ENCODE data around the gene ZNF57. TPM values are rescaled to one million over a fixed set of nuclear protein-coding genes. Genes with fewer than 3 reads are reported as not detected.
"Not testable (repeated sequence)": the region's sequence is repeated elsewhere in the genome, so short reads cannot be mapped to it uniquely, and the experiment has no call there.

Gene ZNF57
- total and polyA plus RNA-seq, 2 experiments from 2014 or later, result 6.4 to 10.8 TPM

DNA sequence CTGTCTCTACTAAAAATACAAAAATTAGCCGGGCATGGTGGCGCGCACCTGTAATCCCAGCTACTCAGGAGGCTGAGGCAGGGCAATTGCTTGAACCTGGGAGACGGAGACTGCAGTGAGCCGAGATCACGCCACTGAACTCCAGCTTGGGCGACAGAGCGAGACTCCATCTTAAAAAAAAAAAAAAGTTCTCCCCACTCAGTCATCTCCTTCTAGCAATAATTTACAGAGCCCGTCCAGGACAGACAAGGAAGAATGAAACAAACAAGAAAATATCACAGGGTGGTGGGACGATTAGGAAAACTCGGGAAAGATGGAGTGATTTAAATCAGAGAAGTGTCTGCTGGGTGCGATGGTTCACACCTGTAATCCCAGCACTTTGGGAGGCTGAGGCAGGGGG, 62.9 kb downstream of the ZNF57 start:
- ATAC-seq, result not testable (repeated sequence)

DNA sequence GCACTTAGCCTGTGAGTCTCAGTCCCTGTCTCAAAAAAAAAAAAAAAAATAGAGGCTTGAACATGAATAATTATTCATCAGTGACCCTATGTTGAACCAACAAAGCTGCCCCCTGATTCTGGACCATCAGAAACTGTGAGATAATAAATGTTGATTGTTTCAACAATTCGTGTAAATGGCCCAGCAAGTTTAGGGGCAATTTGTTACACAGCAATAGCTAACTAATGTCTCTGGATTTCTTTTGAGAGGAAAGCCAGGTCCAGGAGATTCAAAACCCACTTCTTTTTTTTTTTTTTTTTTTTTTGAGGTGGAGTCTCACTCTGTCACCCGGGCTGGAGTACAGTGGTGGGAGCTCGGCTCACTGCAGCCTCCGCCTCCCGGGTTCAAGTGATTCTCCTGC, 64.1 kb downstream of the ZNF57 start:
- Mint-ChIP-seq H3K27ac (no peak overlapping the region), H3K4me3 (no peak overlapping the region)
- TF ChIP-seq ZNF114 (CRISPR knock-in tag; IDR thresholded peaks at IDR 0.05) (no peak), EZH2phosphoT487 (IDR thresholded peaks at IDR 0.05; ENCODE audit: unreplicated experiment) (no peak), EZH2 (IDR thresholded peaks at IDR 0.05; ENCODE audit: low read depth, unreplicated experiment) (no peak), STAT1 (IDR thresholded peaks at IDR 0.05; ENCODE audit: unreplicated experiment) (no peak), NANOG (IDR thresholded peaks at IDR 0.05; ENCODE audit: borderline replicate concordance) (no peak), ZNF331 (CRISPR knock-in tag; IDR thresholded peaks at IDR 0.05; ENCODE audit: low read depth) (no peak), POLR2AphosphoS5 (IDR thresholded peaks at IDR 0.05; ENCODE audit: low read depth) (no peak), CREB1 (CRISPR knock-in tag; IDR thresholded peaks at IDR 0.05; ENCODE audit: low read depth) (no peak)
- TF ChIP-seq, protein P1, sequence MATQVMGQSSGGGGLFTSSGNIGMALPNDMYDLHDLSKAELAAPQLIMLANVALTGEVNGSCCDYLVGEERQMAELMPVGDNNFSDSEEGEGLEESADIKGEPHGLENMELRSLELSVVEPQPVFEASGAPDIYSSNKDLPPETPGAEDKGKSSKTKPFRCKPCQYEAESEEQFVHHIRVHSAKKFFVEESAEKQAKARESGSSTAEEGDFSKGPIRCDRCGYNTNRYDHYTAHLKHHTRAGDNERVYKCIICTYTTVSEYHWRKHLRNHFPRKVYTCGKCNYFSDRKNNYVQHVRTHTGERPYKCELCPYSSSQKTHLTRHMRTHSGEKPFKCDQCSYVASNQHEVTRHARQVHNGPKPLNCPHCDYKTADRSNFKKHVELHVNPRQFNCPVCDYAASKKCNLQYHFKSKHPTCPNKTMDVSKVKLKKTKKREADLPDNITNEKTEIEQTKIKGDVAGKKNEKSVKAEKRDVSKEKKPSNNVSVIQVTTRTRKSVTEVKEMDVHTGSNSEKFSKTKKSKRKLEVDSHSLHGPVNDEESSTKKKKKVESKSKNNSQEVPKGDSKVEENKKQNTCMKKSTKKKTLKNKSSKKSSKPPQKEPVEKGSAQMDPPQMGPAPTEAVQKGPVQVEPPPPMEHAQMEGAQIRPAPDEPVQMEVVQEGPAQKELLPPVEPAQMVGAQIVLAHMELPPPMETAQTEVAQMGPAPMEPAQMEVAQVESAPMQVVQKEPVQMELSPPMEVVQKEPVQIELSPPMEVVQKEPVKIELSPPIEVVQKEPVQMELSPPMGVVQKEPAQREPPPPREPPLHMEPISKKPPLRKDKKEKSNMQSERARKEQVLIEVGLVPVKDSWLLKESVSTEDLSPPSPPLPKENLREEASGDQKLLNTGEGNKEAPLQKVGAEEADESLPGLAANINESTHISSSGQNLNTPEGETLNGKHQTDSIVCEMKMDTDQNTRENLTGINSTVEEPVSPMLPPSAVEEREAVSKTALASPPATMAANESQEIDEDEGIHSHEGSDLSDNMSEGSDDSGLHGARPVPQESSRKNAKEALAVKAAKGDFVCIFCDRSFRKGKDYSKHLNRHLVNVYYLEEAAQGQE (IDR thresholded peaks at IDR 0.05; ENCODE audit: unreplicated experiment), result no peak
- TF ChIP-seq, protein P2, sequence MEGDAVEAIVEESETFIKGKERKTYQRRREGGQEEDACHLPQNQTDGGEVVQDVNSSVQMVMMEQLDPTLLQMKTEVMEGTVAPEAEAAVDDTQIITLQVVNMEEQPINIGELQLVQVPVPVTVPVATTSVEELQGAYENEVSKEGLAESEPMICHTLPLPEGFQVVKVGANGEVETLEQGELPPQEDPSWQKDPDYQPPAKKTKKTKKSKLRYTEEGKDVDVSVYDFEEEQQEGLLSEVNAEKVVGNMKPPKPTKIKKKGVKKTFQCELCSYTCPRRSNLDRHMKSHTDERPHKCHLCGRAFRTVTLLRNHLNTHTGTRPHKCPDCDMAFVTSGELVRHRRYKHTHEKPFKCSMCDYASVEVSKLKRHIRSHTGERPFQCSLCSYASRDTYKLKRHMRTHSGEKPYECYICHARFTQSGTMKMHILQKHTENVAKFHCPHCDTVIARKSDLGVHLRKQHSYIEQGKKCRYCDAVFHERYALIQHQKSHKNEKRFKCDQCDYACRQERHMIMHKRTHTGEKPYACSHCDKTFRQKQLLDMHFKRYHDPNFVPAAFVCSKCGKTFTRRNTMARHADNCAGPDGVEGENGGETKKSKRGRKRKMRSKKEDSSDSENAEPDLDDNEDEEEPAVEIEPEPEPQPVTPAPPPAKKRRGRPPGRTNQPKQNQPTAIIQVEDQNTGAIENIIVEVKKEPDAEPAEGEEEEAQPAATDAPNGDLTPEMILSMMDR (conservative IDR thresholded peaks at IDR 0.05; ENCODE audit: low read depth in 2 of 2), result no peak
- TF ChIP-seq, protein P3, sequence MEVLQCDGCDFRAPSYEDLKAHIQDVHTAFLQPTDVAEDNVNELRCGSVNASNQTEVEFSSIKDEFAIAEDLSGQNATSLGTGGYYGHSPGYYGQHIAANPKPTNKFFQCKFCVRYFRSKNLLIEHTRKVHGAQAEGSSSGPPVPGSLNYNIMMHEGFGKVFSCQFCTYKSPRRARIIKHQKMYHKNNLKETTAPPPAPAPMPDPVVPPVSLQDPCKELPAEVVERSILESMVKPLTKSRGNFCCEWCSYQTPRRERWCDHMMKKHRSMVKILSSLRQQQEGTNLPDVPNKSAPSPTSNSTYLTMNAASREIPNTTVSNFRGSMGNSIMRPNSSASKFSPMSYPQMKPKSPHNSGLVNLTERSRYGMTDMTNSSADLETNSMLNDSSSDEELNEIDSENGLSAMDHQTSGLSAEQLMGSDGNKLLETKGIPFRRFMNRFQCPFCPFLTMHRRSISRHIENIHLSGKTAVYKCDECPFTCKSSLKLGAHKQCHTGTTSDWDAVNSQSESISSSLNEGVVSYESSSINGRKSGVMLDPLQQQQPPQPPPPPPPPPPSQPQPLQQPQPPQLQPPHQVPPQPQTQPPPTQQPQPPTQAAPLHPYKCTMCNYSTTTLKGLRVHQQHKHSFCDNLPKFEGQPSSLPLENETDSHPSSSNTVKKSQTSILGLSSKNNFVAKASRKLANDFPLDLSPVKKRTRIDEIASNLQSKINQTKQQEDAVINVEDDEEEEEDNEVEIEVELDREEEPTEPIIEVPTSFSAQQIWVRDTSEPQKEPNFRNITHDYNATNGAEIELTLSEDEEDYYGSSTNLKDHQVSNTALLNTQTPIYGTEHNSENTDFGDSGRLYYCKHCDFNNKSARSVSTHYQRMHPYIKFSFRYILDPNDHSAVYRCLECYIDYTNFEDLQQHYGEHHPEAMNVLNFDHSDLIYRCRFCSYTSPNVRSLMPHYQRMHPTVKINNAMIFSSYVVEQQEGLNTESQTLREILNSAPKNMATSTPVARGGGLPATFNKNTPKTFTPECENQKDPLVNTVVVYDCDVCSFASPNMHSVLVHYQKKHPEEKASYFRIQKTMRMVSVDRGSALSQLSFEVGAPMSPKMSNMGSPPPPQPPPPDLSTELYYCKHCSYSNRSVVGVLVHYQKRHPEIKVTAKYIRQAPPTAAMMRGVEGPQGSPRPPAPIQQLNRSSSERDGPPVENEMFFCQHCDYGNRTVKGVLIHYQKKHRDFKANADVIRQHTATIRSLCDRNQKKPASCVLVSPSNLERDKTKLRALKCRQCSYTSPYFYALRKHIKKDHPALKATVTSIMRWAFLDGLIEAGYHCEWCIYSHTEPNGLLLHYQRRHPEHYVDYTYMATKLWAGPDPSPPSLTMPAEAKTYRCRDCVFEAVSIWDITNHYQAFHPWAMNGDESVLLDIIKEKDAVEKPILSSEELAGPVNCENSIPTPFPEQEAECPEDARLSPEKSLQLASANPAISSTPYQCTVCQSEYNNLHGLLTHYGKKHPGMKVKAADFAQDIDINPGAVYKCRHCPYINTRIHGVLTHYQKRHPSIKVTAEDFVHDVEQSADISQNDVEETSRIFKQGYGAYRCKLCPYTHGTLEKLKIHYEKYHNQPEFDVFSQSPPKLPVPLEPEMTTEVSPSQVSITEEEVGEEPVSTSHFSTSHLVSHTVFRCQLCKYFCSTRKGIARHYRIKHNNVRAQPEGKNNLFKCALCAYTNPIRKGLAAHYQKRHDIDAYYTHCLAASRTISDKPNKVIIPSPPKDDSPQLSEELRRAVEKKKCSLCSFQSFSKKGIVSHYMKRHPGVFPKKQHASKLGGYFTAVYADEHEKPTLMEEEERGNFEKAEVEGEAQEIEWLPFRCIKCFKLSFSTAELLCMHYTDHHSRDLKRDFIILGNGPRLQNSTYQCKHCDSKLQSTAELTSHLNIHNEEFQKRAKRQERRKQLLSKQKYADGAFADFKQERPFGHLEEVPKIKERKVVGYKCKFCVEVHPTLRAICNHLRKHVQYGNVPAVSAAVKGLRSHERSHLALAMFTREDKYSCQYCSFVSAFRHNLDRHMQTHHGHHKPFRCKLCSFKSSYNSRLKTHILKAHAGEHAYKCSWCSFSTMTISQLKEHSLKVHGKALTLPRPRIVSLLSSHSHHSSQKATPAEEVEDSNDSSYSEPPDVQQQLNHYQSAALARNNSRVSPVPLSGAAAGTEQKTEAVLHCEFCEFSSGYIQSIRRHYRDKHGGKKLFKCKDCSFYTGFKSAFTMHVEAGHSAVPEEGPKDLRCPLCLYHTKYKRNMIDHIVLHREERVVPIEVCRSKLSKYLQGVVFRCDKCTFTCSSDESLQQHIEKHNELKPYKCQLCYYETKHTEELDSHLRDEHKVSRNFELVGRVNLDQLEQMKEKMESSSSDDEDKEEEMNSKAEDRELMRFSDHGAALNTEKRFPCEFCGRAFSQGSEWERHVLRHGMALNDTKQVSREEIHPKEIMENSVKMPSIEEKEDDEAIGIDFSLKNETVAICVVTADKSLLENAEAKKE (CRISPR knock-in tag; IDR thresholded peaks at IDR 0.05), result no peak

More for the DNA sequence above, 62.9 kb downstream of the ZNF57 start:
- not testable (repeated sequence) for H3K79me2 ChIP-seq (replicated peaks; ENCODE audit: insufficient read depth); H3K27me3 Mint-ChIP-seq (ENCODE audit: insufficient read depth, low read depth, poor library complexity); H3K9me2 ChIP-seq (ENCODE audit: insufficient read depth); H3K27ac Mint-ChIP-seq; H3K4me1 ChIP-seq (ENCODE audit: insufficient read depth); H3K36me3 ChIP-seq (ENCODE audit: insufficient read depth); H3K9me3 Mint-ChIP-seq; H4K20me1 ChIP-seq (replicated peaks; ENCODE audit: insufficient read depth); H2AFZ ChIP-seq; H3F3A ChIP-seq (replicated peaks; ENCODE audit: low read depth); H3K4me1 Mint-ChIP-seq; H3K27ac ChIP-seq (ENCODE audit: low read depth); H3K4me3 Mint-ChIP-seq; H3K4me3 ChIP-seq; DNase-seq (ENCODE audit: low spot score); H3K4me2 ChIP-seq; H3K36me3 Mint-ChIP-seq (ENCODE audit: low read depth); H3K27me3 ChIP-seq (ENCODE audit: insufficient read depth)

More for the DNA sequence above, 64.1 kb downstream of the ZNF57 start:
- no peak for DNase-seq (ENCODE audit: low spot score)
- no peak overlapping the region for H2AFZ ChIP-seq
- no peak overlapping the region for H3K4me3 ChIP-seq
- no peaks in the 10 kb centered on the region for H4K20me1 ChIP-seq (replicated peaks; ENCODE audit: insufficient read depth)
- no peaks in the 10 kb centered on the region; the same call in 1 of the 3 replicates for H3K9me3 Mint-ChIP-seq
- ATAC-seq, result no peak
- H3K27me3 ChIP-seq (ENCODE audit: insufficient read depth), result no peaks in the 10 kb centered on the region
- H3K27me3 Mint-ChIP-seq (ENCODE audit: insufficient read depth, low read depth, poor library complexity), result peaks cover 11% of the 10 kb centered on the region
- H3K4me1 Mint-ChIP-seq, result no peaks in the 10 kb centered on the region
- no peak overlapping the region for H3K27ac ChIP-seq (ENCODE audit: low read depth)
- H3K36me3 ChIP-seq (ENCODE audit: insufficient read depth), result no peaks in the 10 kb centered on the region
- H3F3A ChIP-seq (replicated peaks; ENCODE audit: low read depth), result no peaks in the 10 kb centered on the region
- H3K4me2 ChIP-seq, result no peak overlapping the region
- no peaks in the 10 kb centered on the region for H3K9me2 ChIP-seq (ENCODE audit: insufficient read depth)
- no peaks in the 10 kb centered on the region for H3K36me3 Mint-ChIP-seq (ENCODE audit: low read depth)
- no peaks in the 10 kb centered on the region for H3K4me1 ChIP-seq (ENCODE audit: insufficient read depth)
- H3K79me2 ChIP-seq (replicated peaks; ENCODE audit: insufficient read depth), result no peaks in the 10 kb centered on the region
